ENCODE results near the gene SNX21.
"Not testable (repeated sequence)": the region's sequence is repeated elsewhere in the genome, so short reads cannot be mapped to it uniquely, and the experiment has no call there.

SNX21 gene

GRCh38 chr20:45833030-45833882 is at the start of gene SNX21:
TSS of gene SNX21 (plus strand) at chr20:45833799. CDS start at chr20:45833920, 121 bp downstream.
- peak; percentile 89 for DNase-seq

- DNase-seq, result no peak
Observed at GRCh38 chr20:45788351-45788750, 45.2 kb upstream of the SNX21 start.

GRCh38 chr20:45792317-45793118 is 41.1 kb upstream of the SNX21 start:
- peak; percentile 34 for DNase-seq

GRCh38 chr20:45796337-45797065 is 37.1 kb upstream of the SNX21 start:
- DNase-seq, result no peak

- not testable (repeated sequence) for DNase-seq
Observed at GRCh38 chr20:45797510-45797909, 36.1 kb upstream of the SNX21 start.

- DNase-seq, result not testable (repeated sequence)
Observed at GRCh38 chr20:45797955-45798354, 35.6 kb upstream of the SNX21 start.

- DNase-seq, result peak; percentile 58
Observed at GRCh38 chr20:45798935-45799642, 34.5 kb upstream of the SNX21 start.

GRCh38 chr20:45801851-45802250 is 31.7 kb upstream of the SNX21 start:
- no peak for DNase-seq

- no peak for DNase-seq
Observed at GRCh38 chr20:45810191-45810970, 23.2 kb upstream of the SNX21 start.

- peak; percentile 99 for DNase-seq
Observed at GRCh38 chr20:45812157-45813005, 21.2 kb upstream of the SNX21 start, which contains the start of gene UBE2C. TSS of gene UBE2C (plus strand) at chr20:45812644. CDS start at chr20:45812696, 52 bp downstream.

GRCh38 chr20:45813006-45813340 is 20.6 kb upstream of the SNX21 start:
- no peak for DNase-seq

- DNase-seq, result no peak
Observed at GRCh38 chr20:45813489-45813888, 20.1 kb upstream of the SNX21 start.

GRCh38 chr20:45814314-45814713 is 19.3 kb upstream of the SNX21 start:
- no peak for DNase-seq

GRCh38 chr20:45816951-45817350 is 16.6 kb upstream of the SNX21 start:
- DNase-seq, result no peak

- DNase-seq, result no peak
Observed at GRCh38 chr20:45817376-45818194, 16.0 kb upstream of the SNX21 start.

GRCh38 chr20:45818239-45818638 is 15.4 kb upstream of the SNX21 start:
- no peak for DNase-seq

GRCh38 chr20:45819466-45819865 is 14.1 kb upstream of the SNX21 start:
- no peak for DNase-seq

- DNase-seq, result no peak
Observed at GRCh38 chr20:45821947-45822346, 11.7 kb upstream of the SNX21 start.

- peak; percentile 45 for DNase-seq
Observed at GRCh38 chr20:45822857-45823256, 10.7 kb upstream of the SNX21 start.
